Tibial artery (tissue), 4 donors: ENCODE data around the gene COL21A1.
A peak's percentile ranks its signal among the peaks of the same experiment; 100 is the strongest.

Experiments
- DNase-seq, 2 donors: peaks; one replicate each; pipeline ENCODE4 v3.0.0-alpha.2; 2019
- H3K27ac ChIP-seq, 2 donors: fragments of 200-600 bp; sonication (generic) in 1 of 2; 1 replicate in 1 of 2; 2 replicates in 1 of 2; pipeline ENCODE4 v1.5.1; 2018 to 2019; ENCODE audit warnings: mild to moderate bottlenecking in 1 of 2
- H3K27me3 ChIP-seq, 2 donors: fragments of 200-600 bp; sonication (generic) in 1 of 2; one replicate each; pipeline versions ENCODE4 v1.5.1 to v1.6.0; 2016 to 2019
- H3K36me3 ChIP-seq, 3 donors: fragments of 200-600 bp; sonication (generic) in 2 of 3; one replicate each; pipeline ENCODE4 v1.5.1; 2016 to 2019; ENCODE audit warnings: mild to moderate bottlenecking in 2 of 3
- H3K4me1 ChIP-seq, 4 donors: fragments of 200-600 bp; sonication (generic) in 2 of 4; 1 replicate in 3 of 4; 2 replicates in 1 of 4; pipeline ENCODE4 v1.5.1; 2016 to 2019
- H3K4me3 ChIP-seq, 2 donors: fragments of 200-600 bp; sonication (generic) in 1 of 2; 1 replicate in 1 of 2; 2 replicates in 1 of 2; pipeline ENCODE4 v1.5.1; 2018 to 2019; ENCODE audit warnings: mild to moderate bottlenecking in 2 of 2
- H3K9me3 ChIP-seq, 3 donors: fragments of 200-600 bp; sonication (generic) in 1 of 3; one replicate each; pipeline ENCODE4 v1.5.1; 2016 to 2019
- CTCF ChIP-seq, 2 experiments: fragments of 200-600 bp in 1 of 2; fragments of 450-650 bp in 1 of 2; IDR thresholded peaks; one replicate each; pipeline ENCODE4 v1.5.1; 2017 to 2019; ENCODE audit warnings: antibody characterized with exemption in 2 of 2, mild to moderate bottlenecking in 1 of 2, moderate library complexity in 1 of 2
- intact Hi-C: fragments of 100-400 bp; cut with DNase I; formaldehyde crosslinking; loops from one replicate; pipeline ENCODE4 v1.15.0; 2023; ENCODE audit warnings: low total_unique reads

COL21A1 gene

GRCh38 chr6:56036916-56037600 lies 210.3 kb downstream of the COL21A1 start:
- no peak for DNase-seq
- intact Hi-C loops, result no loop called here
- Histone ChIP-seq H3K27ac (no peak overlapping the region), H3K36me3 (no peaks in the 10 kb centered on the region), H3K27me3 (no peaks in the 10 kb centered on the region), H3K4me3 (no peak overlapping the region), H3K4me1 (peaks cover 0 to 9% (median 2%) of the 10 kb centered on the region in 4 donors), H3K9me3 (no peaks in the 10 kb centered on the region)
- TF ChIP-seq CTCF (IDR thresholded peaks at IDR 0.05), result no peak

- no peaks in the 10 kb centered on the region for H3K27me3 ChIP-seq
- no peak overlapping the region for H3K4me3 ChIP-seq
- H3K36me3 ChIP-seq, result no peaks in the 10 kb centered on the region
- no peak for DNase-seq
- intact Hi-C loops, result no loop called here
- no peaks in the 10 kb centered on the region for H3K4me1 ChIP-seq
- H3K27ac ChIP-seq, result no peak overlapping the region
- TF ChIP-seq CTCF (IDR thresholded peaks at IDR 0.05), result no peak
- no peaks in the 10 kb centered on the region for H3K9me3 ChIP-seq
Measured at GRCh38 chr6:56033401-56033800, 214.0 kb downstream of the COL21A1 start.

- TF ChIP-seq CTCF (IDR thresholded peaks at IDR 0.05), result no peak
- H3K27me3 ChIP-seq, result no peaks in the 10 kb centered on the region
- no peak for DNase-seq
- H3K4me1 ChIP-seq, result no peaks in the 10 kb centered on the region
- peak overlapping the region in 1 of 2 donors; percentile 30 for H3K27ac ChIP-seq
- H3K36me3 ChIP-seq, result no peaks in the 10 kb centered on the region
- no peaks in the 10 kb centered on the region for H3K9me3 ChIP-seq
- intact Hi-C loops, result no loop called here
- H3K4me3 ChIP-seq, result no peak overlapping the region
Measured at GRCh38 chr6:56032715-56033260, 214.6 kb downstream of the COL21A1 start.

GRCh38 chr6:56027865-56028264 lies 219.5 kb downstream of the COL21A1 start:
- Histone ChIP-seq H3K4me1 (peaks cover 0 to 8% (median 0%) of the 10 kb centered on the region in 4 donors), H3K27me3 (no peaks in the 10 kb centered on the region), H3K27ac (no peak overlapping the region), H3K9me3 (no peaks in the 10 kb centered on the region), H3K36me3 (no peaks in the 10 kb centered on the region), H3K4me3 (no peak overlapping the region)
- intact Hi-C loops, result no loop called here
- DNase-seq, result no peak
- TF ChIP-seq CTCF (IDR thresholded peaks at IDR 0.05), result no peak

GRCh38 chr6:56026455-56027180 lies 220.8 kb downstream of the COL21A1 start:
- no peak for DNase-seq
- no peak for TF ChIP-seq CTCF (IDR thresholded peaks at IDR 0.05)
- intact Hi-C loops, result no loop called here
- Histone ChIP-seq H3K27me3 (no peaks in the 10 kb centered on the region), H3K36me3 (no peaks in the 10 kb centered on the region), H3K4me1 (peaks cover 0 to 8% (median 0%) of the 10 kb centered on the region in 4 donors), H3K9me3 (no peaks in the 10 kb centered on the region), H3K4me3 (no peak overlapping the region), H3K27ac (no peak overlapping the region)
